Stimulated activated CD8-positive, alpha-beta memory T cell treated with anti-CD3 and anti-CD28 coated beads, Interleukin-7, amount 100 ng/mL, for 4 hours (primary cell): Measurements from ENCODE around the gene POU4F1.

ENCODE experiments used
- DNase-seq, 2 donors: peaks; one replicate each; pipeline ENCODE4 v3.0.0-alpha.2; 2020; ENCODE audit warnings: low read depth in 2 of 2

POU4F1 gene

GRCh38 chr13:78606471-78607408 is 3.4 kb upstream of the POU4F1 start:
- DNase-seq: no peak

GRCh38 chr13:78604782-78605611 is 1.6 kb upstream of the POU4F1 start:
- DNase-seq: no peak

- DNase-seq: no peak
Measured at GRCh38 chr13:78602561-78603239, 652 bp downstream of the POU4F1 start.

- no peak for DNase-seq
Measured at GRCh38 chr13:78601874-78602560, 1.3 kb downstream of the POU4F1 start.

GRCh38 chr13:78601124-78601873 is 2.1 kb downstream of the POU4F1 start:
- no peak for DNase-seq

- no peak for DNase-seq
Measured at GRCh38 chr13:78600280-78600883, 3.0 kb downstream of the POU4F1 start.

- DNase-seq: no peak
Measured at GRCh38 chr13:78599645-78600279, 3.6 kb downstream of the POU4F1 start.

- no peak for DNase-seq
Measured at GRCh38 chr13:78598966-78599644, 4.2 kb downstream of the POU4F1 start.

GRCh38 chr13:78598116-78598781 is 5.1 kb downstream of the POU4F1 start:
- DNase-seq: no peak

- no peak for DNase-seq
Measured at GRCh38 chr13:78597602-78597932, 5.8 kb downstream of the POU4F1 start.

GRCh38 chr13:78596736-78597601 is 6.4 kb downstream of the POU4F1 start:
- DNase-seq: no peak

- DNase-seq: no peak
Measured at GRCh38 chr13:78596399-78596735, 7.0 kb downstream of the POU4F1 start.

- DNase-seq: no peak
Measured at GRCh38 chr13:78595495-78596398, 7.6 kb downstream of the POU4F1 start.

- no peak for DNase-seq
Measured at GRCh38 chr13:78594456-78594975, 8.8 kb downstream of the POU4F1 start.

GRCh38 chr13:78593652-78594455 is 9.5 kb downstream of the POU4F1 start:
- DNase-seq: no peak

GRCh38 chr13:78593129-78593528 is 10.2 kb downstream of the POU4F1 start:
- no peak for DNase-seq
